ENCODE results near the gene GNA12.

DNA sequence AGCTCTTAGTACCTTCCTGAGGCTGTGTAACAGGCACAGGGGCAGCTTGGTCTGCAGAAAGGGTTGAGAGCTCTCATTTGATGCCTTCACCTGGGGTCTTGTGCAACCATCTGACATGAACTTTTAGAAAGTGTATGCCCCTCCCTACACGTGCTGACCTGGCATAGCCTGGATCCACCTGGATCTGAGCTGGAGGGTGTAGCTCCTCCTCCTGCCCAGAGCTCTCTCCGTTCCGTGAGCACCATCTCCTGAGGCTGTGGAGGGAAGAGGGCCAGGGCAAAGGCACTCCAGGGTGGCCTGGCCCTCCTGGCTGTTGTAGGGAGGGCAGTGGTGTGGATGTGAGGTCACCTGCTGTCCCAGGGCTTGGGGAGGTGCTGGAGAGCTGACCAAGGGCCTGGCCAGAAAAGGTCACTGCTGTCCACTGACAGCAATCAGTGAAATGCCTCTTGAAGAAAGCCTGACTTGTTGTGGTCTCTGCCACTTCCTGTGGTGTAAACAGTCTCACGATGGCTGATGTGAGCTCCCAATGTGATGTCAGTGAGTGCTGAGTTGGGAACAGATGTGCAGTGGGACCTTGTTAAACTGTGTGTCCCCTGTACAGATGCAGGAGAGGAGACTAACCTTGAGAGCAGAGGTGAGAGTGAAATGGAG, 133.1 kb downstream of the GNA12 start:
- TF ChIP-seq CTCF (IDR thresholded peaks at IDR 0.05) (no peak), EZH2phosphoT487 (IDR thresholded peaks at IDR 0.05) (no peak), EZH2 (IDR thresholded peaks at IDR 0.05) (no peak)

All from neural progenitor cell (in vitro differentiated cells).